H1 (cell line): ENCODE results near the gene TNC. TPM values are rescaled to one million over a fixed set of nuclear protein-coding genes. Genes with fewer than 3 reads are reported as not detected.
A peak's percentile ranks its signal among the peaks of the same experiment; 100 is the strongest.

Experiments
- CTCF ChIA-PET: fragments of 300-600 bp; sonication (Branson Sonifier 250); formaldehyde crosslinking; loops from one replicate; lab custom pipeline; 2021; ENCODE audit not compliant: partially characterized antibody; lab: Charles Lee
- POLR2A ChIA-PET: fragments of 300-600 bp; sonication (Branson Sonifier 250); formaldehyde crosslinking; loops from one replicate; lab custom pipeline; 2021; ENCODE audit warnings: inconsistent platforms; ENCODE audit not compliant: partially characterized antibody; lab: Charles Lee
- DNase-seq, 2 experiments: peaks; one replicate each; pipeline versions ENCODE4 v3.0.0 to v3.0.0-alpha.2; 2010 to 2022; ENCODE audit warnings: low spot score in 2 of 2, low read depth in 1 of 2, mixed read lengths in 1 of 2
- FAIRE-seq: peaks from 2 replicates; lab custom pipeline; 2011; peaks lifted over from hg19 to GRCh38; lab: Jason Lieb, UNC
- H2AFZ ChIP-seq: 2 replicates; pipeline ENCODE4 v1.8.1; 2012; ENCODE audit warnings: low read length, inconsistent platforms
- H2AK5ac ChIP-seq: 2 replicates; pipeline ENCODE4 v1.6.1; 2013; ENCODE audit warnings: low read depth, low read length
- H2BK120ac ChIP-seq: replicated peaks from 2 replicates; pipeline ENCODE3; 2013; ENCODE audit warnings: low read depth, low read length, inconsistent platforms
- H2BK12ac ChIP-seq: 2 replicates; pipeline ENCODE4 v1.6.1; 2013; ENCODE audit warnings: low read depth, low read length
- H2BK15ac ChIP-seq: 2 replicates; pipeline ENCODE4 v1.6.1; 2013; ENCODE audit warnings: low read length
- H2BK20ac ChIP-seq: 2 replicates; pipeline ENCODE4 v1.6.1; 2013; ENCODE audit warnings: low read length
- H2BK5ac ChIP-seq: 2 replicates; pipeline ENCODE4 v1.6.1; 2013; ENCODE audit warnings: low read depth, low read length
- H3K14ac ChIP-seq: 2 replicates; pipeline ENCODE4 v1.6.1; 2013; ENCODE audit warnings: inconsistent platforms; ENCODE audit not compliant: insufficient read length
- H3K18ac ChIP-seq: 2 replicates; pipeline ENCODE4 v1.6.1; 2013; ENCODE audit warnings: low read length; ENCODE audit errors: extremely low read depth
- H3K23ac ChIP-seq: 2 replicates; pipeline ENCODE4 v1.6.1; 2013; ENCODE audit warnings: inconsistent platforms; ENCODE audit not compliant: insufficient read length
- H3K23me2 ChIP-seq: 2 replicates; pipeline ENCODE4 v1.6.1; 2013; ENCODE audit warnings: low read depth, low read length
- H3K27ac ChIP-seq: 2 replicates; pipeline ENCODE4 v1.6.1; 2011; ENCODE audit warnings: low read depth, low read length, inconsistent platforms
- H3K27me3 ChIP-seq, 4 experiments: replicated peaks in 1 of 4; 1 replicate in 1 of 4; 2 replicates in 3 of 4; pipeline versions ENCODE4 v1.6.1 to v1.8.1; 2011 to 2013; ENCODE audit warnings: low read length in 3 of 4, mild to moderate bottlenecking in 3 of 4, inconsistent platforms in 2 of 4, mixed read lengths in 2 of 4, moderate library complexity in 1 of 4; ENCODE audit not compliant: control insufficient read depth in 3 of 4, insufficient read depth in 3 of 4; ENCODE audit errors: extremely low read depth in 1 of 4
- H3K36me3 ChIP-seq, 4 experiments: 2 replicates each; pipeline versions ENCODE4 v1.6.1 to v1.8.1; 2011 to 2013; ENCODE audit warnings: mild to moderate bottlenecking in 4 of 4, low read length in 3 of 4, moderate library complexity in 2 of 4, control low read depth in 1 of 4, inconsistent platforms in 1 of 4; ENCODE audit not compliant: insufficient read depth in 4 of 4, control insufficient read depth in 2 of 4
- H3K4ac ChIP-seq: replicated peaks from 2 replicates; pipeline ENCODE3; 2013; ENCODE audit warnings: low read length, low read depth, mixed read lengths, inconsistent platforms; ENCODE audit not compliant: insufficient read length
- H3K4me1 ChIP-seq, 4 experiments: replicated peaks in 1 of 4; 1 replicate in 1 of 4; 2 replicates in 3 of 4; pipeline versions ENCODE4 v1.6.1 to v1.8.1; 2011 to 2013; ENCODE audit warnings: low read length in 3 of 4, inconsistent platforms in 2 of 4, mixed read lengths in 1 of 4; ENCODE audit not compliant: insufficient read depth in 4 of 4, control insufficient read depth in 3 of 4
- H3K4me2 ChIP-seq, 2 experiments: 2 replicates each; pipeline versions ENCODE4 v1.6.1 to v1.8.1; 2011 to 2013; ENCODE audit warnings: low read depth in 2 of 2, low read length in 2 of 2, control low read depth in 1 of 2, inconsistent platforms in 1 of 2, mild to moderate bottlenecking in 1 of 2; ENCODE audit not compliant: insufficient read depth in 1 of 2
- H3K4me3 ChIP-seq, 4 experiments: fragments of 200-600, 300-600 bp in 1 of 4; sonication (generic), shearing (Covaris generic), sonication (Bioruptor Twin) in 1 of 4; 2 replicates each; pipeline versions ENCODE4 v1.5.1 to v1.8.1; 2011 to 2016; ENCODE audit warnings: low read length in 4 of 4, low read depth in 3 of 4, control low read depth in 2 of 4, inconsistent platforms in 2 of 4, mild to moderate bottlenecking in 2 of 4, mixed read lengths in 1 of 4, moderate library complexity in 1 of 4; ENCODE audit not compliant: insufficient read depth in 2 of 4; ENCODE audit errors: extremely low read depth in 1 of 4
- H3K56ac ChIP-seq: replicated peaks from 2 replicates; pipeline ENCODE3; 2013; ENCODE audit warnings: low read depth, mild to moderate bottlenecking, mixed read lengths, low read length, inconsistent platforms; ENCODE audit not compliant: insufficient read length
- H3K79me1 ChIP-seq: 2 replicates; pipeline ENCODE4 v1.6.1; 2013; ENCODE audit warnings: low read depth, low read length, control low read depth
- H3K79me2 ChIP-seq, 2 experiments: 2 replicates each; pipeline versions ENCODE4 v1.6.1 to v1.8.1; 2012 to 2013; ENCODE audit warnings: low read length in 2 of 2, mild to moderate bottlenecking in 2 of 2, inconsistent platforms in 1 of 2; ENCODE audit not compliant: insufficient read depth in 2 of 2, control insufficient read depth in 1 of 2
- H3K9ac ChIP-seq, 4 experiments: replicated peaks in 1 of 4; 1 replicate in 1 of 4; 2 replicates in 3 of 4; pipeline versions ENCODE4 v1.6.1 to v1.8.1; 2011 to 2013; ENCODE audit warnings: low read depth in 3 of 4, low read length in 3 of 4, control low read depth in 2 of 4, mild to moderate bottlenecking in 2 of 4, moderate library complexity in 2 of 4, inconsistent platforms in 1 of 4; ENCODE audit errors: extremely low read depth in 1 of 4
- H3K9me3 ChIP-seq, 2 experiments: 2 replicates each; pipeline versions ENCODE4 v1.6.1 to v1.8.1; 2012 to 2013; ENCODE audit warnings: mild to moderate bottlenecking in 2 of 2, moderate library complexity in 2 of 2, control low read depth in 1 of 2, inconsistent platforms in 1 of 2, low read depth in 1 of 2, low read length in 1 of 2, mixed read lengths in 1 of 2; ENCODE audit not compliant: insufficient read depth in 2 of 2
- H4K20me1 ChIP-seq, 2 experiments: replicated peaks in 1 of 2; 2 replicates each; pipeline versions ENCODE3 to v1.8.1; 2011 to 2013; ENCODE audit warnings: inconsistent platforms in 2 of 2, low read length in 2 of 2, mild to moderate bottlenecking in 1 of 2; ENCODE audit not compliant: insufficient read depth in 2 of 2, control insufficient read depth in 1 of 2
- H4K5ac ChIP-seq: 2 replicates; pipeline ENCODE4 v1.6.1; 2013; ENCODE audit warnings: low read length, low read depth, mixed read lengths, inconsistent platforms; ENCODE audit not compliant: insufficient read length
- H4K8ac ChIP-seq: 2 replicates; pipeline ENCODE4 v1.8.0; 2013; ENCODE audit warnings: mild to moderate bottlenecking, moderate library complexity, low read length, inconsistent platforms; ENCODE audit not compliant: insufficient read depth; ENCODE audit errors: extremely low read depth
- H4K91ac ChIP-seq: replicated peaks from 2 replicates; pipeline ENCODE3; 2013; ENCODE audit warnings: low read length, mixed read lengths, inconsistent platforms; ENCODE audit not compliant: insufficient read length
- GABPA ChIP-seq: IDR thresholded peaks from 2 replicates; pipeline ENCODE4 v1.6.1; 2011; ENCODE audit warnings: mild to moderate bottlenecking, low read length, moderate library complexity, borderline replicate concordance; ENCODE audit not compliant: insufficient read depth
- HDAC6 ChIP-seq: IDR thresholded peaks from one replicate; pipeline ENCODE4 v1.7.1; 2012; ENCODE audit warnings: low read depth, mild to moderate bottlenecking, inconsistent platforms, low read length, moderate library complexity
- JUND ChIP-seq: IDR thresholded peaks from 2 replicates; pipeline ENCODE4 v1.6.1; 2011; ENCODE audit warnings: mild to moderate bottlenecking, improper control_type of control experiment, low read length
- KDM1A ChIP-seq: fragments of 200-600, 300-600 bp; sonication (generic); IDR thresholded peaks from 2 replicates; pipeline ENCODE4 v1.7.1; 2016; ENCODE audit warnings: mild to moderate bottlenecking, low read length, borderline replicate concordance
- POLR2A ChIP-seq, 2 experiments: IDR thresholded peaks; 1 replicate in 1 of 2; 2 replicates in 1 of 2; pipeline ENCODE4 v1.6.1; 2011; ENCODE audit warnings: low read depth in 2 of 2, low read length in 2 of 2, mild to moderate bottlenecking in 2 of 2; ENCODE audit errors: control extremely low read depth in 1 of 2
- RFX5 ChIP-seq: IDR thresholded peaks from 2 replicates; pipeline ENCODE4 v1.6.1; 2011; ENCODE audit warnings: low read depth, low read length, improper control_type of control experiment, borderline replicate concordance
- WGBS, 2 experiments: shearing (Covaris generic) in 1 of 2; methylation state at CpG; one replicate each; pipeline versions ENCODE4 v1.1.6 to v1.1.7; 2013 to 2015; ENCODE audit warnings: low lambda C conversion rate in 2 of 2, mixed read lengths in 2 of 2, inconsistent platforms in 1 of 2, low coverage in 1 of 2, missing lambda C conversion rate in 1 of 2; ENCODE audit not compliant: insufficient replicate concordance in 2 of 2, insufficient coverage in 1 of 2, insufficient read length in 1 of 2; ENCODE audit errors: extremely low coverage in 1 of 2, missing lambda C conversion rate in 1 of 2; 5-methylcytosine and 5-hydroxymethylcytosine counted together
- polyA plus RNA-seq, 7 experiments: library from polyadenylated mRNA; depleted of rRNA in 3 of 7; stranded (reverse) in 5 of 7; unstranded in 2 of 7; fragments of >200 nt in 5 of 7; fragments of 200-250 nt in 2 of 7; gene quantifications; 1 replicate in 5 of 7; 2 replicates in 1 of 7; 4 replicates in 1 of 7; pipeline versions ENCODE4 v1.2.1 to v1.2.3, GENCODE V29; 2011 to 2013; ENCODE audit warnings: missing spikeins in 2 of 7, mixed read lengths in 2 of 7
- total RNA-seq: library from RNA; stranded (reverse); fragmentation: NEBNext Ultra II Directional; extraction: Animal tissue kit (Norgen Biotek cat#: 25700); gene quantifications from 2 replicates; pipeline ENCODE4 v1.2.1, GENCODE V29; 2021

The TNC gene
- total and polyA plus RNA-seq, 2 of the 8 experiments (the other 6 are each of a cell fraction or from before 2014, with no cell fraction given) = 6.2 to 11.4 TPM

DNA sequence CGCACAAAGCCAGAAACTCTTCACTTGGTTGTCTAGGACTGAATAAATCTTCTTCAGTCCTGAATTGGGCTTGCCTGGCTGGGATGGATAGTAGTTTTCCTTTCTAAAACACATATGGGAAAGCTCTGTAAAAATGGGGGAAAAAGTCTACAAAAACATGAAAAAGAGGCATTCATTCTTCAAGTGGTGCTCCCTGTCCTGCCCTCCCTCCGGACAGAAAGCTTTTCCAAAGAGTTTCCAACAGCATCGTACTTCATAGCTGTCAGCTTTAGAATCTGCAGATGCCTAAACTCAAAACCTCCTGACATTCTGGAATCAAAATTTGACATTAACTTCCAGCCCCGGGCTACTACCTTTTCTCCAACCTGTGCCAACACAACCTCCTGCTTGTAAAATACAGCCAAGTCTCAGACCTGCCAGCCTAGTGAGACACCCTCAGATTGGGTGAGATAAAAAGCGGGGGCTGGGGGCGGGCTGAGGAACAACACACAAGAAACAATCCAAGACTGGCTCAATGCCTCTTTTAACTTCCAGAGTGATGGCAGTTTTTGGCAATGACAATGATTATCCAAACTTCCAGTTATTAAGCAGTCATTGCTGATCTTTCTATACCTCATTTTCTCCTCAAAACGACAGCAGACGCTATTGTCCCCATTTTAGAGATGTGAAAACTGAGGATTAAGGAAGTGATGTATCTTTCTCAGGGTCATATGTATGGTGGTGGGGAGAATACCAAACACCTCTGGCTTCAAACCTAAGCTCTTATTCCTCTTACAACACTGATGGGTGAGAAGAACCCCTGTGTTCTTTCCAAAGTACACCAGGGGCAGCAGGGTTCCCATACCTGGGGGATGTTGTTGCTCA, 1.3 kb downstream of the TNC start:
- H3K27ac ChIP-seq = no peak overlapping the region
- H3K36me3 ChIP-seq = no peaks in the 10 kb centered on the region
- no peak for FAIRE-seq
- H3K79me2 ChIP-seq = no peaks in the 10 kb centered on the region
- no peaks in the 10 kb centered on the region for H3K9me3 ChIP-seq
- no peak overlapping the region for H4K5ac ChIP-seq
- H2BK12ac ChIP-seq = no peak overlapping the region
- H3K4me2 ChIP-seq = no peak overlapping the region
- H3K56ac ChIP-seq = no peak overlapping the region
- H2BK120ac ChIP-seq = no peak overlapping the region
- H3K23ac ChIP-seq = no peak overlapping the region
- H2AFZ ChIP-seq = no peak overlapping the region
- 84% methylated on average over 8 of the region's 8 CpGs; no CpG with 5 or more reads in 1 of the 2 experiments for WGBS, 2 experiments
- no peak overlapping the region for H3K18ac ChIP-seq
- DNase-seq = no peak
- no peak overlapping the region for H3K4me3 ChIP-seq
- H3K14ac ChIP-seq = no peak overlapping the region
- H2BK20ac ChIP-seq = no peak overlapping the region
- H4K20me1 ChIP-seq = no peaks in the 10 kb centered on the region
- CTCF ChIA-PET = no interaction called here
- no peaks in the 10 kb centered on the region; a peak in 1 of 7 replicates for H3K4me1 ChIP-seq
- H2BK5ac ChIP-seq = no peak overlapping the region
- TF ChIP-seq KDM1A = peak; percentile 70; the same call in 1 of the 2 replicates
- no peak for TF ChIP-seq POLR2A (IDR thresholded peaks at IDR 0.05; ENCODE audit: control extremely low read depth in 1 of 2, low read depth in 2 of 2, low read length in 2 of 2)
- no peak for TF ChIP-seq JUND
- TF ChIP-seq GABPA = no peak
- TF ChIP-seq RFX5 = no peak
- TF ChIP-seq HDAC6 = no peak
- TF ChIP-seq, all 59 proteins: peak for 1
- POLR2A ChIA-PET = interaction anchor here (1.4 to 2.3 kb wide), 2 partner anchors 17 to 363 kb away, joined by 4 to 7 read pairs; no protein-coding TSS in a partner anchor
- H4K91ac ChIP-seq = no peak overlapping the region
- H3K4ac ChIP-seq = no peak overlapping the region
- H3K27me3 ChIP-seq = peaks cover 12 to 45% (median 30%) of the 10 kb centered on the region in 4 experiments
- no peak overlapping the region for H4K8ac ChIP-seq
- no peak overlapping the region for H2BK15ac ChIP-seq
- H2AK5ac ChIP-seq = no peak overlapping the region
- no peaks in the 10 kb centered on the region for H3K79me1 ChIP-seq
- peaks cover 10% of the 10 kb centered on the region; the same call in 1 of the 2 replicates for H3K23me2 ChIP-seq
- no peak overlapping the region for H3K9ac ChIP-seq
